Measurements from ENCODE around the gene TSPAN2. TPM values are rescaled to one million over a fixed set of nuclear protein-coding genes. Genes with fewer than 3 reads are reported as not detected.
"Not testable (repeated sequence)": the region's sequence is repeated elsewhere in the genome, so short reads cannot be mapped to it uniquely, and the experiment has no call there.

Gene TSPAN2
- total RNA-seq, 1 donor from 2014 or later: 2.9 TPM

GRCh38 chr1:115060501-115060900 lies 28.8 kb downstream of the TSPAN2 start:
- no peak for ATAC-seq
- DNase-seq (ENCODE audit: low spot score): no peak
- intact Hi-C loops (cut with DNase I): no loop called here

- ATAC-seq (no peak), DNase-seq (ENCODE audit: low spot score) (no peak)
- intact Hi-C loops (cut with DNase I): no loop called here
Observed at GRCh38 chr1:115059316-115059715, 30.0 kb downstream of the TSPAN2 start.

- DNase-seq (ENCODE audit: low spot score) (no peak), ATAC-seq (no peak)
- intact Hi-C loops (cut with DNase I): no loop called here
Observed at GRCh38 chr1:115057661-115058254, 31.5 kb downstream of the TSPAN2 start.

- ATAC-seq (no peak), DNase-seq (ENCODE audit: low spot score) (no peak)
- intact Hi-C loops (cut with DNase I): no loop called here
Observed at GRCh38 chr1:115056395-115056798, 32.9 kb downstream of the TSPAN2 start.

GRCh38 chr1:115052454-115053083 lies 36.7 kb downstream of the TSPAN2 start:
- intact Hi-C loops (cut with DNase I): no loop called here
- DNase-seq (ENCODE audit: low spot score): no peak

GRCh38 chr1:115051850-115052249 lies 37.5 kb downstream of the TSPAN2 start:
- DNase-seq (ENCODE audit: low spot score) (no peak), ATAC-seq (no peak)
- intact Hi-C loops (cut with DNase I): no loop called here

More at GRCh38 chr1:115052454-115053083, 36.7 kb downstream of the TSPAN2 start:
- ATAC-seq: no peak

- no peak for DNase-seq (ENCODE audit: low spot score)
- ATAC-seq: no peak
- intact Hi-C loops (cut with DNase I): no loop called here
Observed at GRCh38 chr1:115046751-115047150, 42.6 kb downstream of the TSPAN2 start.

GRCh38 chr1:115041654-115042053 lies 47.6 kb downstream of the TSPAN2 start:
- intact Hi-C loops (cut with DNase I): no loop called here
- DNase-seq (ENCODE audit: low spot score) (no peak), ATAC-seq (no peak)

GRCh38 chr1:115040501-115040900 lies 48.8 kb downstream of the TSPAN2 start:
- ATAC-seq: no peak
- intact Hi-C loops (cut with DNase I): no loop called here

GRCh38 chr1:115036814-115037507 lies 52.3 kb downstream of the TSPAN2 start:
- no peak for ATAC-seq
- DNase-seq (ENCODE audit: low spot score): no peak
- intact Hi-C loops (cut with DNase I): no loop called here

More at GRCh38 chr1:115040501-115040900, 48.8 kb downstream of the TSPAN2 start:
- no peak for DNase-seq (ENCODE audit: low spot score)

- intact Hi-C loops (cut with DNase I): no loop called here
- no peak for DNase-seq (ENCODE audit: low spot score)
Observed at GRCh38 chr1:115035652-115036051, 53.7 kb downstream of the TSPAN2 start.

GRCh38 chr1:115031595-115031994 lies 57.7 kb downstream of the TSPAN2 start:
- intact Hi-C loops (cut with DNase I): no loop called here

More at GRCh38 chr1:115035652-115036051, 53.7 kb downstream of the TSPAN2 start:
- no peak for ATAC-seq

GRCh38 chr1:115029526-115029925 lies 59.8 kb downstream of the TSPAN2 start, which contains the start of gene TSHB:
Gene TSHB, plus strand, starts transcription at chr1:115029826. Its CDS starts 3,537 bp downstream, at chr1:115033363.
- intact Hi-C loops (cut with DNase I): no loop called here
- DNase-seq (ENCODE audit: low spot score) (no peak), ATAC-seq (no peak)

More at GRCh38 chr1:115031595-115031994, 57.7 kb downstream of the TSPAN2 start:
- DNase-seq (ENCODE audit: low spot score): no peak
- no peak for ATAC-seq

GRCh38 chr1:115023593-115023992 lies 65.7 kb downstream of the TSPAN2 start:
- intact Hi-C loops (cut with DNase I): no loop called here
- DNase-seq (ENCODE audit: low spot score) (no peak), ATAC-seq (no peak)

GRCh38 chr1:115021145-115021544 lies 68.2 kb downstream of the TSPAN2 start:
- ATAC-seq (no peak), DNase-seq (ENCODE audit: low spot score) (no peak)
- intact Hi-C loops (cut with DNase I): no loop called here

- intact Hi-C loops (cut with DNase I); DNase-seq (ENCODE audit: low spot score); ATAC-seq: not testable (repeated sequence)
Observed at GRCh38 chr1:115019549-115019948, 69.8 kb downstream of the TSPAN2 start.

GRCh38 chr1:115013792-115014191 lies 75.5 kb downstream of the TSPAN2 start:
- ATAC-seq (no peak), DNase-seq (ENCODE audit: low spot score) (no peak)
- intact Hi-C loops (cut with DNase I): no loop called here

- DNase-seq (ENCODE audit: low spot score): no peak
- intact Hi-C loops (cut with DNase I): no loop called here
- ATAC-seq: no peak
Observed at GRCh38 chr1:115012434-115012833, 76.9 kb downstream of the TSPAN2 start.

- intact Hi-C loops (cut with DNase I): no loop called here
- no peak for DNase-seq (ENCODE audit: low spot score)
- no peak for ATAC-seq
Observed at GRCh38 chr1:115012006-115012405, 77.3 kb downstream of the TSPAN2 start.

GRCh38 chr1:115006191-115006590 lies 83.1 kb downstream of the TSPAN2 start:
- no peak for DNase-seq (ENCODE audit: low spot score)
- no peak for ATAC-seq
- intact Hi-C loops (cut with DNase I): no loop called here

All from sciatic nerve (tissue), 2 donors.